ENCODE data around the gene XPO6. TPM values are rescaled to one million over a fixed set of nuclear protein-coding genes. Genes with fewer than 3 reads are reported as not detected.

XPO6 gene
- total RNA-seq, 2 donors from 2014 or later, result 89.5 to 94.4 TPM

GRCh38 chr16:28181515-28181914 lies 30.2 kb downstream of the XPO6 start:
- Histone ChIP-seq H3K27me3 (replicated peaks; ENCODE audit: insufficient read depth) (no peaks in the 10 kb centered on the region), H3K36me3 (peaks cover 6% of the 10 kb centered on the region), H3K9me3 (no peaks in the 10 kb centered on the region), H3K4me1 (ENCODE audit: control insufficient read depth in 1 of 2, low read depth in 2 of 2) (peaks cover 11 to 42% of the 10 kb centered on the region in 2 donors), H3K27ac (no peak overlapping the region), H3K4me3 (no peak overlapping the region)
- ATAC-seq (ENCODE audit: insufficient number of reproducible peaks, low FRiP score, low read depth) (peak; percentile 59), DNase-seq (ENCODE audit: low spot score) (peak; percentile 10)
- TF ChIP-seq, protein P1, sequence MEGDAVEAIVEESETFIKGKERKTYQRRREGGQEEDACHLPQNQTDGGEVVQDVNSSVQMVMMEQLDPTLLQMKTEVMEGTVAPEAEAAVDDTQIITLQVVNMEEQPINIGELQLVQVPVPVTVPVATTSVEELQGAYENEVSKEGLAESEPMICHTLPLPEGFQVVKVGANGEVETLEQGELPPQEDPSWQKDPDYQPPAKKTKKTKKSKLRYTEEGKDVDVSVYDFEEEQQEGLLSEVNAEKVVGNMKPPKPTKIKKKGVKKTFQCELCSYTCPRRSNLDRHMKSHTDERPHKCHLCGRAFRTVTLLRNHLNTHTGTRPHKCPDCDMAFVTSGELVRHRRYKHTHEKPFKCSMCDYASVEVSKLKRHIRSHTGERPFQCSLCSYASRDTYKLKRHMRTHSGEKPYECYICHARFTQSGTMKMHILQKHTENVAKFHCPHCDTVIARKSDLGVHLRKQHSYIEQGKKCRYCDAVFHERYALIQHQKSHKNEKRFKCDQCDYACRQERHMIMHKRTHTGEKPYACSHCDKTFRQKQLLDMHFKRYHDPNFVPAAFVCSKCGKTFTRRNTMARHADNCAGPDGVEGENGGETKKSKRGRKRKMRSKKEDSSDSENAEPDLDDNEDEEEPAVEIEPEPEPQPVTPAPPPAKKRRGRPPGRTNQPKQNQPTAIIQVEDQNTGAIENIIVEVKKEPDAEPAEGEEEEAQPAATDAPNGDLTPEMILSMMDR (IDR thresholded peaks at IDR 0.05), result no peak

GRCh38 chr16:28180655-28181460 lies 30.9 kb downstream of the XPO6 start:
- H3K27ac ChIP-seq, result no peak overlapping the region
- DNase-seq (ENCODE audit: low spot score) (no peak), ATAC-seq (ENCODE audit: insufficient number of reproducible peaks, low FRiP score, low read depth) (no peak)
- peaks cover 6% of the 10 kb centered on the region for H3K36me3 ChIP-seq
- TF ChIP-seq, protein P1 (IDR thresholded peaks at IDR 0.05), result no peak
- no peaks in the 10 kb centered on the region for H3K9me3 ChIP-seq
- H3K4me3 ChIP-seq, result no peak overlapping the region
- H3K27me3 ChIP-seq (replicated peaks; ENCODE audit: insufficient read depth), result no peaks in the 10 kb centered on the region
- peaks cover 11 to 36% of the 10 kb centered on the region in 2 donors for H3K4me1 ChIP-seq (ENCODE audit: control insufficient read depth in 1 of 2, low read depth in 2 of 2)

- Histone ChIP-seq H3K27me3 (replicated peaks; ENCODE audit: insufficient read depth) (no peaks in the 10 kb centered on the region), H3K9me3 (no peaks in the 10 kb centered on the region), H3K4me3 (no peak overlapping the region), H3K4me1 (ENCODE audit: control insufficient read depth in 1 of 2, low read depth in 2 of 2) (peaks cover 11 to 31% of the 10 kb centered on the region in 2 donors), H3K27ac (no peak overlapping the region), H3K36me3 (peaks cover 6% of the 10 kb centered on the region)
- DNase-seq (ENCODE audit: low spot score) (no peak), ATAC-seq (ENCODE audit: insufficient number of reproducible peaks, low FRiP score, low read depth) (no peak)
- TF ChIP-seq, protein P1 (IDR thresholded peaks at IDR 0.05), result no peak
Observed at GRCh38 chr16:28179354-28179753, 32.4 kb downstream of the XPO6 start.

DNA sequence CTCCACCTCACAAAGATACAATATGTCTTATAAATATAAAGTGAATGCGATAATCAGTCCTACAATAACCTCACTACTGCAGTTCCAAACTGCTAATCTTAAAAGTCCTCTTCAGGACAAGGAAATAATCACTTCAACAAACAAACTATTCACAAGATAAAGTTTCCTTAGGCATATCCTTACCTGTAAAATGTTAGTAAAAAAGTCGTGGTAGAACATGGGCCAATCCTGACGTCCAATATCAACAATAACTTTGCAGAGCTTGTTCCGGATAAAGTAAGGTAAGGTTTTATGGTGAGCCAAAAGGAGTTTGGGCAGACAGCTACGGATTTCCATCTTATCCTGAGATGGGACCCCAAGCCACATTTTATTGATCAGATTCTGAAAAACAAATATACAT lies 36.0 kb downstream of the XPO6 start:
- peaks cover 13% of the 10 kb centered on the region for H3K36me3 ChIP-seq
- ATAC-seq (ENCODE audit: insufficient number of reproducible peaks, low FRiP score, low read depth), result no peak
- no peak for DNase-seq (ENCODE audit: low spot score)
- TF ChIP-seq, protein P1 (IDR thresholded peaks at IDR 0.05), result no peak
- H3K4me3 ChIP-seq, result no peak overlapping the region
- no peaks in the 10 kb centered on the region for H3K9me3 ChIP-seq
- H3K4me1 ChIP-seq (ENCODE audit: control insufficient read depth in 1 of 2, low read depth in 2 of 2), result peaks cover 0 to 7% of the 10 kb centered on the region in 2 donors
- H3K27ac ChIP-seq, result no peak overlapping the region
- no peaks in the 10 kb centered on the region for H3K27me3 ChIP-seq (replicated peaks; ENCODE audit: insufficient read depth)

- no peak overlapping the region for H3K4me3 ChIP-seq
- peaks cover 26% of the 10 kb centered on the region for H3K36me3 ChIP-seq
- ATAC-seq (ENCODE audit: insufficient number of reproducible peaks, low FRiP score, low read depth) (no peak), DNase-seq (ENCODE audit: low spot score) (no peak)
- H3K4me1 ChIP-seq (ENCODE audit: control insufficient read depth in 1 of 2, low read depth in 2 of 2), result no peaks in the 10 kb centered on the region
- no peaks in the 10 kb centered on the region for H3K9me3 ChIP-seq
- TF ChIP-seq, protein P1 (IDR thresholded peaks at IDR 0.05), result no peak
- no peaks in the 10 kb centered on the region for H3K27me3 ChIP-seq (replicated peaks; ENCODE audit: insufficient read depth)
- no peak overlapping the region for H3K27ac ChIP-seq
Observed at GRCh38 chr16:28172336-28172735, 39.4 kb downstream of the XPO6 start.

Data from thoracic aorta (tissue), 2 donors.